ENCODE data around the gene GPR39. TPM values are rescaled to one million over a fixed set of nuclear protein-coding genes. Genes with fewer than 3 reads are reported as not detected.

Gene GPR39
- total and polyA plus RNA-seq, 10 donors: 0.05 TPM; not detected in 9

GRCh38 chr2:132611719-132612118 is 195.1 kb downstream of the GPR39 start:
- WGBS, 5 donors: 57 to 71% (median 62%) methylated on average over 2 of the region's 2 CpGs
- H3K4me3 ChIP-seq: no peak overlapping the region
- intact Hi-C loops (cut with DNase I; ENCODE audit: low total_unique reads): no loop called here
- no peaks in the 10 kb centered on the region for H3K4me1 ChIP-seq
- no peak overlapping the region for H3K27ac ChIP-seq
- H3K27me3 ChIP-seq (replicated peaks in 1 of 7): no peaks in the 10 kb centered on the region
- TF ChIP-seq CTCF (IDR thresholded peaks at IDR 0.05 in 8 of 11, conservative IDR thresholded peaks at IDR 0.05 in 3 of 11): no peak
- TF ChIP-seq POLR2A (IDR thresholded peaks at IDR 0.05): no peak
- H3K9me3 ChIP-seq: no peaks in the 10 kb centered on the region
- no peaks in the 10 kb centered on the region for H3K36me3 ChIP-seq
- no peak for DNase-seq

- WGBS, 5 donors: 86 to 98% (median 90%) methylated on average over 5 of the region's 5 CpGs
- Histone ChIP-seq H3K4me3 (no peak overlapping the region), H3K27ac (no peak overlapping the region), H3K27me3 (replicated peaks in 1 of 7) (no peaks in the 10 kb centered on the region), H3K9me3 (no peaks in the 10 kb centered on the region), H3K4me1 (no peaks in the 10 kb centered on the region), H3K36me3 (no peaks in the 10 kb centered on the region)
- intact Hi-C loops (cut with DNase I; ENCODE audit: low total_unique reads): no loop called here
- no peak for DNase-seq
- TF ChIP-seq POLR2AphosphoS5 (IDR thresholded peaks at IDR 0.05): no peak
- no peak for TF ChIP-seq CTCF (IDR thresholded peaks at IDR 0.05 in 8 of 11, conservative IDR thresholded peaks at IDR 0.05 in 3 of 11)
- no peak for TF ChIP-seq POLR2A (IDR thresholded peaks at IDR 0.05)
Observed at GRCh38 chr2:132615329-132616085, 198.9 kb downstream of the GPR39 start.

DNA sequence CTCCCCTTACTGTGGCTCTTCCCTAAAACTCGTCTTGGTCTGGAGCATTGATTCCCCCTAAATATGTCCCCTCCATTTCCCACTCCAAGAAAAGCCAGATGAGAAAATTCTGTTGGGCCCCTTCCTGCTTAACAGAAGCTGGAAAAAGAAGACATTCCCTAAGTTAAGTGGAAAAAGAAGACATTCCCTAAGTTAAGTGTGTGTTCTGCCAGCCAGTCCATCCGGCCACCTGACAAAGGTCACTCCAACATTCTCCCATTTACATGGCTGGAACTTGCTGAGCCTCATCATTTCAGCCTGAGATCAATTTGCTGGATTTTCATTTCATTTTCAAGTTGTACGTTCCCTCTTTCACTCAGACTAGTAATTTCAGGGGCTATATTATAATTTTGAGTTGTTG is 201.4 kb downstream of the GPR39 start:
- Histone ChIP-seq H3K36me3 (no peaks in the 10 kb centered on the region), H3K4me1 (no peaks in the 10 kb centered on the region), H3K4me3 (no peak overlapping the region), H3K27me3 (replicated peaks in 1 of 7) (no peaks in the 10 kb centered on the region), H3K27ac (no peak overlapping the region), H3K9me3 (no peaks in the 10 kb centered on the region)
- 51 to 76% (median 68%) methylated on average over 3 of the region's 3 CpGs for WGBS, 5 donors
- intact Hi-C loops (cut with DNase I; ENCODE audit: low total_unique reads): no loop called here
- TF ChIP-seq POLR2A (IDR thresholded peaks at IDR 0.05) (no peak), POLR2AphosphoS5 (IDR thresholded peaks at IDR 0.05) (no peak), CTCF (IDR thresholded peaks at IDR 0.05 in 8 of 11, conservative IDR thresholded peaks at IDR 0.05 in 3 of 11) (no peak)
- no peak for DNase-seq

GRCh38 chr2:132618734-132619133 is 202.1 kb downstream of the GPR39 start:
- DNase-seq: no peak
- WGBS, 5 donors: 62 to 85% (median 75%) methylated on average over 5 to 7 of the region's 7 CpGs
- no peaks in the 10 kb centered on the region for H3K9me3 ChIP-seq

More at GRCh38 chr2:132618734-132619133, 202.1 kb downstream of the GPR39 start:
- no peak for TF ChIP-seq POLR2A (IDR thresholded peaks at IDR 0.05)
- no peak for TF ChIP-seq POLR2AphosphoS5 (IDR thresholded peaks at IDR 0.05)
- TF ChIP-seq CTCF (IDR thresholded peaks at IDR 0.05 in 8 of 11, conservative IDR thresholded peaks at IDR 0.05 in 3 of 11): no peak
- Histone ChIP-seq H3K36me3 (no peaks in the 10 kb centered on the region), H3K4me1 (no peaks in the 10 kb centered on the region), H3K27me3 (replicated peaks in 1 of 7) (no peaks in the 10 kb centered on the region), H3K27ac (no peak overlapping the region), H3K4me3 (no peak overlapping the region)
- intact Hi-C loops (cut with DNase I; ENCODE audit: low total_unique reads): no loop called here

All from spleen (tissue), 11 donors.